HepG2 (cell line): ENCODE measurements around the gene AHSA1. TPM values are rescaled to one million over a fixed set of nuclear protein-coding genes. Genes with fewer than 3 reads are reported as not detected.
A peak's percentile ranks its signal among the peaks of the same experiment; 100 is the strongest.

Experiments
- ATAD3A ChIP-seq: sonication (generic); formaldehyde crosslinking; IDR thresholded peaks from 2 replicates; pipeline ENCODE4 v1.4.0; 2020; ENCODE audit warnings: missing genetic modification reagents
- BORCS8-MEF2B ChIP-seq: sonication (generic); formaldehyde crosslinking; IDR thresholded peaks from 2 replicates; pipeline ENCODE4 v1.8.0; 2022; ENCODE audit warnings: mild to moderate bottlenecking, missing genetic modification reagents
- CAMTA2 ChIP-seq: sonication (generic); formaldehyde crosslinking; IDR thresholded peaks from 2 replicates; pipeline ENCODE4 v1.4.0; 2020; ENCODE audit warnings: mild to moderate bottlenecking, missing genetic modification reagents, borderline replicate concordance
- ELF3 ChIP-seq: IDR thresholded peaks from 2 replicates; pipeline ENCODE4 v1.6.1; 2016; ENCODE audit warnings: missing genetic modification reagents, missing compliant biosample characterization
- MIER3 ChIP-seq: IDR thresholded peaks from 2 replicates; pipeline ENCODE4 v1.6.1; 2016; ENCODE audit warnings: missing compliant biosample characterization, borderline replicate concordance
- NCOA1 ChIP-seq: sonication (generic); formaldehyde crosslinking; IDR thresholded peaks from 2 replicates; pipeline ENCODE4 v1.9.0; 2021; ENCODE audit warnings: missing genetic modification reagents
- SNAI1 ChIP-seq: sonication (generic); formaldehyde crosslinking; IDR thresholded peaks from 2 replicates; pipeline ENCODE4 v1.5.0; 2020; ENCODE audit warnings: mild to moderate bottlenecking, missing genetic modification reagents, borderline replicate concordance
- SP2 ChIP-seq: sonication (generic); formaldehyde crosslinking; IDR thresholded peaks from 2 replicates; pipeline ENCODE4 v1.5.1; 2020; ENCODE audit warnings: mild to moderate bottlenecking, missing genetic modification reagents
- SRSF4 ChIP-seq: fragments of 200-400 bp; formaldehyde crosslinking; IDR thresholded peaks from one replicate; pipeline ENCODE4 v1.6.1; 2018; ENCODE audit warnings: mild to moderate bottlenecking, low read depth, low read length, moderate library complexity; ENCODE audit not compliant: poor library complexity, severe bottlenecking
- SUZ12 ChIP-seq: fragments of 150-350 bp; IDR thresholded peaks from 2 replicates; pipeline ENCODE4 v1.6.1; 2014; ENCODE audit warnings: low read depth, low read length
- YEATS2 ChIP-seq: sonication (generic); formaldehyde crosslinking; IDR thresholded peaks from 2 replicates; pipeline ENCODE4 v1.4.0; 2020; ENCODE audit warnings: missing genetic modification reagents, borderline replicate concordance
- YEATS4 ChIP-seq: sonication (generic); formaldehyde crosslinking; IDR thresholded peaks from 2 replicates; pipeline ENCODE4 v1.4.0; 2020; ENCODE audit warnings: missing genetic modification reagents, borderline replicate concordance
- ZBTB21 ChIP-seq: sonication (generic); formaldehyde crosslinking; IDR thresholded peaks from 2 replicates; pipeline ENCODE4 v1.4.0; 2020; ENCODE audit warnings: missing genetic modification reagents
- ZFP1 ChIP-seq: IDR thresholded peaks from 2 replicates; pipeline ENCODE4 v1.6.1; 2016
- ZFP62 ChIP-seq: sonication (generic); formaldehyde crosslinking; IDR thresholded peaks from 2 replicates; pipeline ENCODE4 v1.4.0; 2020; ENCODE audit warnings: missing genetic modification reagents
- ZMYM4 ChIP-seq: sonication (generic); formaldehyde crosslinking; IDR thresholded peaks from 2 replicates; pipeline ENCODE4 v1.8.1; 2023; ENCODE audit warnings: mild to moderate bottlenecking, missing genetic modification reagents
- ZNF333 ChIP-seq: sonication (generic); formaldehyde crosslinking; IDR thresholded peaks from 2 replicates; pipeline ENCODE4 v1.4.0; 2020; ENCODE audit warnings: mild to moderate bottlenecking, missing genetic modification reagents, borderline replicate concordance
- ZNF550 ChIP-seq: sonication (generic); formaldehyde crosslinking; IDR thresholded peaks from 2 replicates; pipeline ENCODE4 v1.4.0; 2020; ENCODE audit warnings: mild to moderate bottlenecking, missing genetic modification reagents, borderline replicate concordance
- ZNF644 ChIP-seq: IDR thresholded peaks from 2 replicates; pipeline ENCODE4 v1.6.1; 2016; ENCODE audit warnings: low read depth
- ZNF777 ChIP-seq: sonication (generic); formaldehyde crosslinking; IDR thresholded peaks from 2 replicates; pipeline ENCODE4 v1.4.0; 2020; ENCODE audit warnings: missing genetic modification reagents
- ZSCAN30 ChIP-seq: sonication (generic); formaldehyde crosslinking; IDR thresholded peaks from 2 replicates; pipeline ENCODE4 v1.5.0; 2020; ENCODE audit warnings: mild to moderate bottlenecking, missing genetic modification reagents
- polyA plus RNA-seq, 8 experiments: library from polyadenylated mRNA; depleted of rRNA in 3 of 8; stranded (reverse) in 7 of 8; unstranded in 1 of 8; fragments of >200 nt; fragmentation: Illumina TruSeq in 4 of 8; extraction: Trizol in 4 of 8; gene quantifications; 2 replicates each; pipeline versions ENCODE4 v1.2.1 to v1.2.3, GENCODE V29; 2011 to 2016; ENCODE audit warnings: low read depth in 4 of 8, missing spikeins in 1 of 8, mixed read lengths in 1 of 8; ENCODE audit not compliant: insufficient read depth in 1 of 8
- total RNA-seq, 5 experiments: library from RNA; depleted of rRNA; stranded (reverse); fragments of >200 nt; fragmentation: Illumina TruSeq; extraction: Trizol; gene quantifications; 2 replicates each; pipeline ENCODE4 v1.2.3, GENCODE V29; 2016; ENCODE audit warnings: low read depth in 1 of 5
- TF ChIP-seq, protein P1 (sequence below): sonication (generic); formaldehyde crosslinking; IDR thresholded peaks from 2 replicates; pipeline ENCODE4 v1.5.0; 2020; ENCODE audit warnings: mild to moderate bottlenecking, missing genetic modification reagents, borderline replicate concordance
- TF ChIP-seq, protein P2 (sequence below): sonication (generic); formaldehyde crosslinking; IDR thresholded peaks from 2 replicates; pipeline ENCODE4 v1.4.0; 2020; ENCODE audit warnings: mild to moderate bottlenecking, missing genetic modification reagents
- TF ChIP-seq, protein P3 (sequence below): sonication (generic); formaldehyde crosslinking; IDR thresholded peaks from 2 replicates; pipeline ENCODE4 v1.5.1; 2020; ENCODE audit warnings: mild to moderate bottlenecking, moderate library complexity, missing genetic modification reagents
- TF ChIP-seq, protein P4 (sequence below): sonication (generic); formaldehyde crosslinking; IDR thresholded peaks from 2 replicates; pipeline ENCODE4 v1.4.0; 2020; ENCODE audit warnings: missing genetic modification reagents, mild to moderate bottlenecking, borderline replicate concordance
- TF ChIP-seq, protein P5 (sequence below): sonication (generic); formaldehyde crosslinking; IDR thresholded peaks from 2 replicates; pipeline ENCODE4 v1.8.0; 2022; ENCODE audit warnings: mild to moderate bottlenecking, missing genetic modification reagents; ENCODE audit not compliant: insufficient replicate concordance

AHSA1 gene
- total and polyA plus RNA-seq, 2 of the 13 experiments (the other 11 are each of a cell fraction or from before 2014, with no cell fraction given), result 113 to 241 TPM

DNA sequence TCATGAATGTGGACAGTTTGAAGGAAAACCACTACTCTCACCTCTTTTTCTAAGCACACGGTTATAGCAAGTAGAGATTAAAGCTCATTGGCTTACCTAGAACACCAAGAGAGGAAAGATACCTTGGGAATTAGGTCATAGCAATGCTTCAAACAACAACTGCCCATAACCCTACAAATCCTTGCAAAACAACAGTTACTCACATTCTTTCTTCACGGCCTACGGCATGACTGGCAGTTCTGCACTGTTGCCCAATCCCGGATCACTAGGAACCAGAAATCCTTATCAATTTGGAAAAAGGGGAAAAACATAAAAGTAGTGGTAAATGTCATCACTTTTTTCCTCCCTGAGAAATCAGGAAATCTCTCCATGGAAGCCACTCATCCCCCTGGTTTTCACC, 50.4 kb downstream of the AHSA1 start (continued):
- TF ChIP-seq, protein P1, sequence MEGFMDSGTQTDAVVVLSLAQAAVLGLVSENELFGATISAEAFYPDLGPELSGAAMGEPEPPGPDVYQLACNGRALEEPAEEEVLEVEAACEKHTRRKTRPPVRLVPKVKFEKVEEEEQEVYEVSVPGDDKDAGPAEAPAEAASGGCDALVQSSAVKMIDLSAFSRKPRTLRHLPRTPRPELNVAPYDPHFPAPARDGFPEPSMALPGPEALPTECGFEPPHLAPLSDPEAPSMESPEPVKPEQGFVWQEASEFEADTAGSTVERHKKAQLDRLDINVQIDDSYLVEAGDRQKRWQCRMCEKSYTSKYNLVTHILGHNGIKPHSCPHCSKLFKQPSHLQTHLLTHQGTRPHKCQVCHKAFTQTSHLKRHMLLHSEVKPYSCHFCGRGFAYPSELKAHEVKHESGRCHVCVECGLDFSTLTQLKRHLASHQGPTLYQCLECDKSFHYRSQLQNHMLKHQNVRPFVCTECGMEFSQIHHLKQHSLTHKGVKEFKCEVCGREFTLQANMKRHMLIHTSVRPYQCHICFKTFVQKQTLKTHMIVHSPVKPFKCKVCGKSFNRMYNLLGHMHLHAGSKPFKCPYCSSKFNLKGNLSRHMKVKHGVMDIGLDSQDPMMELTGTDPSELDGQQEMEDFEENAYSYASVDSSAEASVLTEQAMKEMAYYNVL (CRISPR knock-in tag), result no peak
- TF ChIP-seq SNAI1 (CRISPR knock-in tag) (no peak), SUZ12 (no peak), SRSF4 (no peak), MIER3 (CRISPR knock-in tag) (0 out of 2 replicates have a peak, but pooled peaks have one; percentile 42), CAMTA2 (no peak), ZNF777 (no peak), ZNF550 (CRISPR knock-in tag) (no peak), YEATS2 (no peak), ZFP62 (CRISPR knock-in tag) (no peak), ZFP1 (CRISPR knock-in tag) (no peak), YEATS4 (no peak), ELF3 (CRISPR knock-in tag) (peak; percentile 63), ZBTB21 (CRISPR knock-in tag) (0 out of 2 replicates have a peak, but pooled peaks have one; percentile 23), ZSCAN30 (CRISPR knock-in tag) (no peak), SP2 (CRISPR knock-in tag) (no peak), NCOA1 (CRISPR knock-in tag) (no peak), ZNF333 (CRISPR knock-in tag) (no peak), ZNF644 (CRISPR knock-in tag) (0 out of 2 replicates have a peak, but pooled peaks have one; percentile 18), ZMYM4 (CRISPR knock-in tag) (no peak), BORCS8-MEF2B (CRISPR knock-in tag) (no peak), ATAD3A (CRISPR knock-in tag) (no peak)
- TF ChIP-seq, protein P2, sequence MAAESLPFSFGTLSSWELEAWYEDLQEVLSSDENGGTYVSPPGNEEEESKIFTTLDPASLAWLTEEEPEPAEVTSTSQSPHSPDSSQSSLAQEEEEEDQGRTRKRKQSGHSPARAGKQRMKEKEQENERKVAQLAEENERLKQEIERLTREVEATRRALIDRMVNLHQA (CRISPR knock-in tag), result no peak
- TF ChIP-seq, protein P3, sequence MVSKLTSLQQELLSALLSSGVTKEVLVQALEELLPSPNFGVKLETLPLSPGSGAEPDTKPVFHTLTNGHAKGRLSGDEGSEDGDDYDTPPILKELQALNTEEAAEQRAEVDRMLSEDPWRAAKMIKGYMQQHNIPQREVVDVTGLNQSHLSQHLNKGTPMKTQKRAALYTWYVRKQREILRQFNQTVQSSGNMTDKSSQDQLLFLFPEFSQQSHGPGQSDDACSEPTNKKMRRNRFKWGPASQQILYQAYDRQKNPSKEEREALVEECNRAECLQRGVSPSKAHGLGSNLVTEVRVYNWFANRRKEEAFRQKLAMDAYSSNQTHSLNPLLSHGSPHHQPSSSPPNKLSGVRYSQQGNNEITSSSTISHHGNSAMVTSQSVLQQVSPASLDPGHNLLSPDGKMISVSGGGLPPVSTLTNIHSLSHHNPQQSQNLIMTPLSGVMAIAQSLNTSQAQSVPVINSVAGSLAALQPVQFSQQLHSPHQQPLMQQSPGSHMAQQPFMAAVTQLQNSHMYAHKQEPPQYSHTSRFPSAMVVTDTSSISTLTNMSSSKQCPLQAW (CRISPR knock-in tag), result no peak
- TF ChIP-seq, protein P4, sequence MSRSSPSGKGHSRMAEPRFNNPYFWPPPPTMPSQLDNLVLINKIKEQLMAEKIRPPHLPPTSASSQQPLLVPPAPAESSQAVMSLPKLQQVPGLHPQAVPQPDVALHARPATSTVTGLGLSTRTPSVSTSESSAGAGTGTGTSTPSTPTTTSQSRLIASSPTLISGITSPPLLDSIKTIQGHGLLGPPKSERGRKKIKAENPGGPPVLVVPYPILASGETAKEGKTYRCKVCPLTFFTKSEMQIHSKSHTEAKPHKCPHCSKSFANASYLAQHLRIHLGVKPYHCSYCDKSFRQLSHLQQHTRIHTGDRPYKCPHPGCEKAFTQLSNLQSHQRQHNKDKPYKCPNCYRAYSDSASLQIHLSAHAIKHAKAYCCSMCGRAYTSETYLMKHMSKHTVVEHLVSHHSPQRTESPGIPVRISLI (CRISPR knock-in tag), result no peak
- TF ChIP-seq, protein P5, sequence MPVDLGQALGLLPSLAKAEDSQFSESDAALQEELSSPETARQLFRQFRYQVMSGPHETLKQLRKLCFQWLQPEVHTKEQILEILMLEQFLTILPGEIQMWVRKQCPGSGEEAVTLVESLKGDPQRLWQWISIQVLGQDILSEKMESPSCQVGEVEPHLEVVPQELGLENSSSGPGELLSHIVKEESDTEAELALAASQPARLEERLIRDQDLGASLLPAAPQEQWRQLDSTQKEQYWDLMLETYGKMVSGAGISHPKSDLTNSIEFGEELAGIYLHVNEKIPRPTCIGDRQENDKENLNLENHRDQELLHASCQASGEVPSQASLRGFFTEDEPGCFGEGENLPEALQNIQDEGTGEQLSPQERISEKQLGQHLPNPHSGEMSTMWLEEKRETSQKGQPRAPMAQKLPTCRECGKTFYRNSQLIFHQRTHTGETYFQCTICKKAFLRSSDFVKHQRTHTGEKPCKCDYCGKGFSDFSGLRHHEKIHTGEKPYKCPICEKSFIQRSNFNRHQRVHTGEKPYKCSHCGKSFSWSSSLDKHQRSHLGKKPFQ (CRISPR knock-in tag), result no peak
